Dedifferentiated amniotic fluid mesenchymal stem cell (primary cell): Measurements from ENCODE around the gene MTCL3.
A peak's percentile ranks its signal among the peaks of the same experiment; 100 is the strongest.

Experiments
- DNase-seq: peaks from one replicate; pipeline ENCODE4 v3.0.0-alpha.2; 2016; ENCODE audit errors: extremely low spot score

Gene MTCL3

DNA sequence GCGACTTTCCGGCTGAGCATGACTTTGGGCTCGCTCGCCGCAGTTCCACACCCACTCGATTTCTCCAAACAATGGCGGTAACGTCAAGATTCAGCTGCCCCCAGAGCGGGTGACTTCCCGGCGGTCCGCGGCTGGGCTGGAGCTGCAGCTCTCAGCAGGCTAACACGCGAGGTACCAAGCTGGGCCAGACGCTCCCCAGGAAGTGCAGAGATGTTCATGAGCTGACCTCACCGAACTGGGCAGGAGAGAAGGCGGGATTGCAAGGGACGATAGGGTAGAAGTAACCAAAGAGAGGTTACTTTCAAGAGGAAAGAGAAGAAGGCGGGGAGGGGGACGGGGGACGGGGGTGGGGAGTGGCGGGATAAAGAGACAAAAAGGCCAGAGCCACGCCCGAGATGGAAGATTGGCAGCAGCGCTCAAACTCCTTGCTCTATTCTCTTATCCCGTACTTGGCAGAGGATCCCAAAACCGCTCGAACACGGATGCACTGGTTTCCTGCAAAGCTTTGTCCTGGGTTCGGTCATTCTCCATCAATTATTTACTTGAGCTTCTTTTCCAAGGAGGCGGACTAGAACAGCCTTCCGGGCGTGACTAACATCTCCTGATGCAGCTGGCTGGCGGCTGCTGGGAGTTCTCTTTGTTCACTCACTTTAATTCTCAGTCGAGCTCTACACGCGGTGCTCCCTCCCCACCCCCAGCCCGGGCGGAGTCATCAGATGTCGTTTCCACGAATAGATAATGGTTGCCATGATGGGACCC lies at the start of gene MTCL3:
Gene MTCL3 (minus strand): TSS at position 626 of the 759 bp plus-strand sequence.
- DNase-seq: no peak

DNA sequence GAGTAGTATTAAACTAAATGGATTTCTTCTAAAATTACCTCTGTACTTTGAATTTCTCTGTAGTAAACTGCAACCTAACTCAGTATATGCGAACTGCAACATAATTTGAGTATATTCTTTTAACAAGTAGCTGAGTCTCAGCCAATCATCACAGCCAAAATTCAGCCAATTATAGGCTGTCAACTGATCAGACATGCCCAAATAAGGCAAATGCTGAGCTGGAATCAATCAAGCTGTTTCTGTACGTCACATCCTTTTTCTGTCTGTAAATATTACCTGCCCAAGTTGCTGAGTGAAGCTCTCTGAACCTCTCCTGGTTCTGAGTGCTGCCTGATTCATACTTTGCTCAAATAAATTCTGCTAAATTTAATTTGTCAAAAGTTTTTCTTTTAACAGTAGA lies 48.3 kb upstream of the MTCL3 start:
- no peak for DNase-seq

DNA sequence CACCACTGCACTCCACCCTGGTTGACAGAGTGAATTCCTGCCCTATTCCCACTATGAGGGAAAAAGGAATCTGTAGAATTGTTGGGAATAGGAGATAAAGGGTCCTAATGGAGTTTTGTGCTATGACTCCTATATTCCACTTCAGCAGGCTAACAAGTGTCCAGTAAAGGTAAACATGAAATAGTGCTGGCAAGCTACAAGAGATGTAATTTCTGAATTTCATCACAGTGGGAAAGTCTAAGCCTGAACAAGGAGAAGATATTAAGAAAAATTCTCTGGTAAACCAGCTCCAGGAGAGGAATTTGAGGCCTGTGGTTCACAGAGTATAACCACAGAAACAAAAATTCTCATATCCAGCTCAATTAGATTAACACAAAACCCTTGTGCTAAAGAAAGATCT lies 47.5 kb upstream of the MTCL3 start:
- no peak for DNase-seq

DNA sequence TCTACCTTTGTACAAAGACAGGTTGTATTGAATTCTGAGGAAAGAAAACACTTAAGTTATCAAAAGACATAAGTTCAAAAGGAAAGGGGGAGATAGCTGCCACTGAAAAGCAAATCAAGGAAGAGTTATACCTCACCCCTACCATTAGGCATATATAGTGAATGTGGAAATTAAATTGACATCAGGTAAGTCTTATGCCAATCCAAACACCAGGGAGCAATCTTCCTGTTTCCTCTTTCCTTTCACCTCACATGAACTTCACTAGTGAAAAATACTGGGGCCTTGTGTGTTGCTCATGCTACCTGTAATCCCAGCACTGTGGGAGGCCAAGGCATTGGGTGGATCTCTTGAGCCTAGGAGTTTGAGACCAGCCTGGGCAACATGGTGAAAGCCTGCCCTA lies 47.0 kb upstream of the MTCL3 start:
- DNase-seq: no peak

DNA sequence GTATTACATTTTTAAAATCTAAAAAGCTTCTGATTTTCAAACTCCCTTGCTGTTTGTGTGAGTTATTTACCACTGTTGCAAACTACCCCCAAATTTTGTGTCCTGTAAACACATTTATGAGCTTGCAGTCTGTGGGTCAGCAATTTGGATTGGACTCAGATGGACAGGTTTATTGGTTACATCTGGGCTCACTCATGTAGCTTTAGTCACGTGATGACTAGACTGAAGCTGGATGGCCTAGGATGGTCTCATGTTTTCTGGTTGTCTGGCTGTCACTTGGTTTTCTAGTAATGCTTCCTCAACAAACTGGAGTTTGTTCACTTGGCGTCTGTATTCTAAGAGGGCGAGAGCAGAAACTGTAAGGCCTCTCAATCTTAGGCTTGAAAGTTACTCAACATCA lies 45.6 kb upstream of the MTCL3 start:
- DNase-seq: no peak

DNA sequence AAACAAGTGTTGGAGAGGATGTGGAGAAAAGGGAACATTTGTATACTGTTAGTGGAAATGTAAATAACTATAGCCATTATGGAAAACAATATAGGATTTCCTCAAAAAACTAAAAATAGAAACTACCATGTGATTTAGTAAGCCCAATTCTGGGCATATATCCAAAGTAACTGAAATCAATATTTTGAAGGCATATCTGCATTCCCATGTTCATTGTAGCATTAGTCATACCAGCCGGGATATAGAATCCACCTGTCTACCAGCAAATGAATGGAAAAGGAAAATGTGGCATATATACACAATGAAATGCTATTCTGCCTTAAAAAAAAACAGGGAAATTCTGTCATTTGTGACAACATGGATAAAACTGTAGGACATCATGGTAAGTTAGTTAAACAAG lies 42.5 kb upstream of the MTCL3 start:
- DNase-seq: no peak

DNA sequence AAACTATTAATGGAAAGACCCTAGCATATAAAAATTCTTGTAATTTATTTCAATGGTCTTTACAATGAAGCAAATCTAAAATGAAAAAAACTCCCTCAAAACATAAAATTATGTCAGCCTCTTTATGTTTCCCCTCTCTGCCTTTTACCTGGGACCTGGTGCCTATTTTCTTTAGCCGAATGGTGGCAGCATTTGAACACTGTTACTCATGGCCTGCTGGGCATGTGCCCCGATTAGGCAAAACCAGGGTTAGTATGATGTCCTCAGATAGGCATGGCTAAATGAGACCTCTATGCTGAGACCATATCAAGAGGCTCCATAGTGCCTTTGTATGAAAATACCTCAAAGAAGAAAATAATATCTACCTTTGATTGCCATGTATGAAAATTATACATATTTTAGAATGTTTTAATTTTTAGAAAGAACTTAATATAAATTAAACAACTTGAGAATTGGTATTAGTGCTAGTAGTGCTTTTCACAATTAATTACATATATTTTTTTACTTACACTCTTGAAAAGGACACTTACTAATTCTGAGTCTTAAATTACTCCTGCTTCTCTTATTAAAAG lies 35.4 kb upstream of the MTCL3 start:
- peak; percentile 22 for DNase-seq

DNA sequence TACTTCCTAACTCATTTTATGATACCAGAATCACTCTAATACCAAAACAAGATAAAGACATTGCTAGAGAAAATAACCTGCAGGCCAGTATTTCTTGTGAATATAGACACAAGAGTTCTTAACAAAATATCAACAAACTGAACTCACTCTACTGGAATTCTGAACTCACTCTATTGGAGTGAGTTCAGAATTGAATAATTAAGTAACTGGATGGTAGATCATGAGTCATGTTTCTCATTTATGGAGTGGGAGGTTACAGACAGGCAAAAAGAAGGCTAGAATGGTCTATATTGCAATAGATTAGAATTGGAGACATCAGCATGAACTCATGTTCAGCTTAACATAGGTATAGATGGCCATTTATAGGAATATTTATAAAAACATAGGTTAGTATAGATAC lies 31.3 kb upstream of the MTCL3 start:
- peak; percentile 39 for DNase-seq

DNA sequence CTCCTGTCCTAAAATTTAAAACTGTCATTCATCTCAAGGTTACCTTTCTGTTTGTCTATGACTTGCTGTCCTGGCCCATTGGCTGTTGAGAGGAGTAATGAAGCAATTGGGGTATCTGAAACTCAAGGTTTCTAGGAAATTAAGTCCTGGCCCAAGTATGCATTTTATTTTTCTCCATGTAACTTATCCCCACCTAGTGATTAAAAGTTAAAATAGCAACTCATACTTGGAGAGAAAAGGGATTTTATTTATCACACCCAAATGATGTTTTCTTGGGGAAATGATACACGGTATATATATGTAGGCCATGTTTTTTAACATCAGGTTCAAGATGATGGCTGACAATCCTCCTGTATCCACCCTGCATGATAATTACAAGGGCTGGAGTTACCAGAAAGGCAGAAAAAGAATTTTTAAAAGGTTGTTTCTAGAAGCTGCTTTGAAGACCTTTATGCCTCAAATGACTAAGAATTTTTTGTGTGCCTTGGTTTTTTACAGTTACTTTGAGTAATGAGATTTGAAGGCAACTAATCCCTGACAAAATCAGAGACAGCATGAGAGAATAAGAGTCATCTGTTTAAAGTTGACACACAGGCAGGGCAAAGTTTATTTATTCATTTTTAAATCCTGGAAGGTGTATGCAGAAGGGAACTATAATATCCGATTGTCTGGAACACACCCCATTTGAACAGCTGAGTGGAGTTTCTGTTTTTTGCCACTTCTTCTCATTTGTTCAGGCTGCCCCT lies 28.9 kb upstream of the MTCL3 start:
- DNase-seq: no peak

DNA sequence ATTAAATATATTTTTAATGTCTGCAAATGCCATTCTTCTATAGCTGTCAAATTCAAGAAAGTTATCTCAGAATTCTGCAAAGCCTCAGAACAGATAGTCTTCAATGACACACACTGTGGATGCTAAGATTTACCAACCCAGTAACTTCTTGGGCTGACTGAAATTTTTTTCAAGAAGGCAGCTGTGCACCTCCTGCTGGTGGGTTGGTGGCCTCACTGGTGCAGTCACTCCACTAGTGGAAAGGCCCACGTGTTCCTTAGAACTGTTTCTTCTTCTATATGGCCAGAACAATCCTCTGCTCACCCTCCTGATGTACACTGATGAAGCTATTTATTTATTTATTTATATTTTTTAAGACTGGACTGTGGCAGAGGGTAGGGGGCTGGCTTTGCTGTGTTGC lies 28.1 kb upstream of the MTCL3 start:
- no peak for DNase-seq

DNA sequence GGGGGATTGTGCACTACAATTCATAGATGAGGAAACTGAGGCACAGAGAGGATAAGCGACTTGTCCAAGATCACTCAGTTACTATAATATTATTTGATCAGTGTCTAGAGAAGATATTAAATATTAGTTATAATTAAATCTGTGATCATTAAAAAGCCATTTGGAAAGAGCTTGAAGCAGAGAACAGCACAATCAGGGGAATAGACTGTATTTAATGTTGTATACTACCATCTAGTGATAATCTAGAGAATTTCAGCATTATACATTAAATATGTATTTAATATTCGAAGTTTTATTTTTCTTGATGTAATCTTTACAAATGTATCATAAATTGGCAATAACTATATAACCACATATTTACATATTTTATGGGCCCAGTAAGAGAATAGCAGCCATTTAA lies 20.1 kb upstream of the MTCL3 start:
- peak; percentile 40 for DNase-seq

DNA sequence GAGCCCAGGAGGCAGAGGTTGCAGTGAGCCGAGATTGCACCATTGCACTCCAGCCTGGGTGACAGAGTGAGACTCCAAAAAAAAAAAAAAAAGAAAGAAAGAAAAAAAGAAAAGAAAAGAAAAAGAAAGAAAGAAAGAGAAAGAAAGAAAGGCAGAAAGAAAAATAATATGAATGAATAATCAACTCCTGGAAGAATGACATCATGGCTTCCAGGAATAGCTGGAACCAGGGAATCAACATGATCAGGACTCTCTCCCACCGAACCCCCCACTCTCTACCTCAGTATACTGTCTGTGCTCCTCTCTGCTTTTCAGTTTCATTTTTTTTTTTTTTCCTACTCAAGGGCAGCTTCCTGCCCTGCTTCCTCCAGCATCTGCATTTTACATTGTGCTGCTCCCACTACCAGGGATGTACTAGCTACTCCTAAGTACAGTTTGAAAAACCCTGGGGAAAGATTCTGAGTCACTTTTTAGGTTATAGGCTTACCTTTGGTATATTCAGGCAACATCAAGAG lies 19.7 kb upstream of the MTCL3 start:
- DNase-seq: no peak

DNA sequence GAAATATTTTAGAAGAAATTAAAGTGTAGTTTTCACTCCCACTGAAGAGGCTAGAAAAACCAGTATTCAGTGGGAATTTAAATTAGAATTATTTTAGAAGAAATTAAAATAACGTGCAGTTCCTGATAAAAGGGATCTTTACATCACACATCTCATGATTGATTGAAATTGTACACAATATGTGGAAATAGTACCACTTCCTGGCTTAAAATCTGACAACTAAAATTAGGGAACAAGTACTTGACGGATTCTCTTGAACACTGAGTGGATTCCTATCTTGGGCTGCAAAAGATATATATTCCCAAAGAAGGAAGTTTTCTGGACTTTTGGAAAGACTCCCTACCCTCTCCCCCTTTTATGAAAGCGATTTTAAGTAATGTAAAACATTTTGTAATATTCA lies 14.6 kb upstream of the MTCL3 start:
- DNase-seq: no peak

DNA sequence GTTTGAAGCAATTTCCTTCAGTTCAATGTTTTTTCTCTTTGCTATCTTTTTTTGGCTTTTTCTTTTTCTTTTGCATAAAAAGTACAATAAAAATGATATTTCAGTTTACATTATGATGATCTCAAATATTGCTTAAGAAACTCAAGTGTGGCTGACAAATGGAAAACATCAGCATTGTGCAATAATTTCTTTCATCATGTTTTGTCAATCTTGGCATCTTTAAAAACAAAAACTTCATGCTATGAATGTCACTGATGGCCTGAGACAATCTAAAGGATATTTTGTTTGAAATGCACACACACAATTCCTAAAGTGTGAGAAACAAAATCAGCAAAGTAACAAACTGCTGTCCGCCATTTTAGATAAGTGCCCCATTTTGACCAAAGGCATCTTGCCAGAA lies 13.9 kb upstream of the MTCL3 start:
- DNase-seq: no peak

DNA sequence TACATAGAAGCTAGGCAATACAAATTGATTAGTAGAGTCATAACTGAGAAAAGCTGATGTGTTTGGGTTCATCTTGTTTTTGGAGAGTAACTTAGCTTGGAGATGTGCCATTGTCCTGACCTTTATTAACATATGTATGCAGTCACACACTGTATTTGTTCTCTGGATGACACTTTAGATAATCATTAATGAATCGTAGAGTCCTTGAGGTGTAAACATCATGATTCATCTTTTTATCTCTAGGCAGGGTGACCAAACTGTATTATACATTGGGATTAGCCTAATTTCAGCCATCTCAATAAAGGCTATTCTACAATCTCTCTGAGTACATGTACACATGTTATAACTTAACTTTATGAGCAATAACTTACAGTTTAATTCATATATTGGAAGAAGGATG lies 3.6 kb upstream of the MTCL3 start:
- no peak for DNase-seq

DNA sequence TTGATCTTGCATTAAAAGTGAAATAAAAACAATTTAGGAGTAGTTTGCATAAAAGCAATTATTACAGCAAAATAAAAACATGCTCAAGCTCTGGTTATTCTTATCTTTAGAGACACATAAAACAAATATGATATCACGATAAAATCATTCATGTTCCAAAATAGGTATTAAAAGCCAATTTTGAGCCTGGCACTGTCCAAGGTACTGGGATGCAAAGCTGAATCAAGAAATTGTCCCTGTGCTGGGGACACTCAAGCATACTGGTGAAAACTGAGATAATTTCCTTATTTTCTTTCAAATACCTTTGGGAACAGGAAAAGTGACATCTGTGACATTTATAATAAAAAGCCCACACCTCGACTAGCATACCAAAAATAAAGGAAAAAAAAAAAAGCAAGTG lies 931 bp upstream of the MTCL3 start:
- DNase-seq: no peak

DNA sequence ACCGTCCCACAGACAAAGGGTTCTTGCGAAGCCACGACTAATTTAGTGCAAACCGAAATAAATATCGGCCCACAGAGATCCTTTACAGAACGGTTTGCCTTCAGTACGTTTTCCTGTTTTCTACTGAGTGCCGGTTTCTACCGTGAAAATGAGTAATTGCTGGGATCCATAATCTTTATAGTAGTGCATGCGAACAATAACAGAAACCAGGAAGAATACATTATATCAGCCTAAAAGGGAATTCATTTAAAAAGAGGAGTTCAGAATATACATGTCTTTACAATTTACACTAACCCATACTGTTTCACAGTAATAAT lies 292 bp upstream of the MTCL3 start:
- DNase-seq: no peak

DNA sequence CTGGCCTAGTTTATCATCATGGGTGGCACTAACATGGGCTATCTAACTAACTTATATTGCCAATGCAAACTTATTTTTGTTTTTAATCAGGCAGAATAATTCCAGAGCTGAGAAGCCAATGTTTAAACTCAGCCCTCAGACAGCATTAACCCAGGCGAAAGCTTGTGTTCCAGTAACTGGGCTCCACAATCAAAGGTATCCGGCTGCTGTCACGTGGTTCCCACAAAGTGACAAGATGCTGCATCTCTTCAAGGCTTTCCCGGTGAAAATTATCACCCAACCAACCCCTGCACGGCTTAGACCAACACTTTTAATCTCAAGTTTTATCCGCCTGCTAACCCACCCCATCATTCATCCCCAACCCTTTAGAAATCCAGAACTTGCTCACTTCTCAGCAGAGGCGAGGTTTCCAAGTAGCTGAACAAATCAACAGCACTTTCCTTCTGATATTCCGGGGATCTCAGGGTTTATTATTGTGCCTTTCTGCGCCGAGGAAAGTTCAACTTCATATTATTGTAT lies 885 bp downstream of the MTCL3 start:
- DNase-seq: no peak

DNA sequence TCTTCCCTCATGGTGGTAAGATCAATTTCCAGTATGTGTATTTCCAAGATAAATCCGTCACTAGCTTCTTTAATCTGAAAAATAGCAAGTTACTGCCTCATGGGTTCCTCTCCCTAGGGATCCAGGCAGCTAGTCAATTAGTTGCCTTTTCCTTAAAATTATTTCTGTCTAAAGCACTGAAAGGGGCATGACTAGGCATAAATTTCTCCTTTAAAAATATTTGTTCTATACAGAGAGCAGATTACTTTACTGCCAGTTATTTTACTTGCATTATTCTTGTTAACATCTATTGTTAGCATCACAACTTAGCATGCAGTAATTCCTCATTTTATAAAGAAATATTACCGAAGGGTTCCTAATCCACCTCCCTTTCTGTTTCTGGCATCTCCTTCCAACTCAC lies 1.4 kb downstream of the MTCL3 start:
- no peak for DNase-seq

DNA sequence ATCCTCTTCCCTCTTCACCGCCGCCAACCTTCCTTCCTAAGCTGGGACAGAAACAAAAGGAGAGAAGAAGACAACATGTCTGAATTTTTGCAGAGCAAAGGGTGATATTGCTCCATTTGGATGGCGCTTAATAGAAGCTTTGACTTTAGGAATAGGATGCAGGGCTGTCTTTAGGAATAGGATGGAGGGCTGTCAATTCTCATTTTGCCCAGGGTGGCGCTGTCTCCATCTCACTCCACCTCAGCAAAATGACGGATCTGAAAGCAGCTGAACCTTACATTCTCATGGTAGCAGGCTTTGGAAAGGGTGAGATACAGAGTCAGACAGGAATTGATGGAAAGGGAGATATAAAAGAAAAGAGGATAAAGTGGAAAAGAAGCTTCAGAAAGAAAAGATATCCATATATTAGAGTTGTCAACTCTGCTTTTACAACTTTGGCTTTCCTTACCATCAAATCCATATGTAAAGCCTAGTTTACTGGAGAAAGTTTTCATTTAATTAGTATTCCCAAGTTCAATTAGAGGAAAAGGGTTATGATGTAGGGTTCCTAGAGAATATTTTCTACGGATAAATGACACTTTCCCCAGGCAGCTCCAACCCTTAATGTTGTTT lies 2.4 kb downstream of the MTCL3 start:
- peak; percentile 25 for DNase-seq

DNA sequence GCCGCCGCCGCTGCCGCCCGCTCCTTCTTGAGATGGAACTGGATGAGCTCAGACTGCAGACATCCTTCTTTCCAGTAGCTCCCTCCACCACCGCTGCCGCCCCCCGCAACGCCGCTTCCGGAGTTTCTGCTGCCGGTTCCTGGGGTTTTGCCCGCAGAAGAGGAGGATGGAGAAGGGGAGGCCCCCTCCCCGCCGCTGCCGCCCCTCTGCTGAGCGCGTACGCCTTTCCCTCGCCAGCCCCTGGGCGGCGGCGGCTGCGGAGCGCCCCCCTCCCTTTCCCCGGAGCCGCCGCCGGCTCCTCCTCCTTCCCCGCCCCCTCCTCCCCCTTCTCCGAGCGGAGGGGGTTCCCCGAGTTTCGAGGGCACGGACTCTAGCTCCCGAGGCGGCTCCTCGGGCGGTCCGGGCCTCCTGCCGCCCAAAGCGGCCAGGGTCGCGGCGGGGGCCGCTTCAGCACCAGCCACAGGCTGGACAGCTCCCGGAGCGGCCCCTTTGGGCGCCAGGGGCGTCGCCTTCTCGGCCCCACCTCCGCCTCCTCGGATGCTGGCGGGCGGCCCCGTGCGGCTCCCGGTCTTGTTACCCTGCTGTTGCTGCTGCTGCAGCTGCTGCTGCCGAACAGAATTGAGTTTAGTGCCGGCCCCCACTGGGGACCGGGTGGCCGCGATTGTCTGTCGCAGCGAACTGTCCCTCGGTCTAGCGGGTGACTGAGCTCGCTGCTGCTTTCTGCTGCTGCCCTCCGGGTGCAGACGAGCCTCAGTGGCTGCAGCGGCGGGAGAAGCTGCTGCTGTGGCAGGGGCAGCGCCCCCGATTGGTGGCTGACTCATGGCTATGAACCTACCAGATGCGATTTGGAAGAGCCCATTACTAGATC lies 3.1 kb downstream of the MTCL3 start:
- DNase-seq: peak; percentile 24
